IMR-90 (cell line): ENCODE data around the gene ENDOU. TPM values are rescaled to one million over a fixed set of nuclear protein-coding genes. Genes with fewer than 3 reads are reported as not detected.

Experiments used
- ATAC-seq: fragments of 200-7000 bp; cut with Tn5 transposase; 2 replicates; pipeline ENCODE4 v1.9.1; 2020; ENCODE audit warnings: low read depth, mild to moderate bottlenecking, moderate library complexity
- BruUV-seq: library from RNA; stranded (reverse); fragments of 400-500 nt; replicated peaks from 2 replicates; lab custom pipeline; 2021; lab: Mats Ljungman, UMichigan
- CTCF ChIA-PET: fragments of 300-600 bp; formaldehyde crosslinking; extraction: SDS; loops from one replicate; lab custom pipeline; 2021; ENCODE audit warnings: antibody characterized with exemption; lab: Yijun Ruan, JAX
- POLR2A ChIA-PET: fragments of 300-600 bp; sonication (Branson Sonifier 250); formaldehyde crosslinking; loops from one replicate; lab custom pipeline; 2022; ENCODE audit warnings: antibody characterized with exemption; ENCODE audit not compliant: unreplicated experiment; lab: Charles Lee
- DNase-seq: peaks from one replicate; pipeline ENCODE4 v3.0.0; 2013
- H2AFZ ChIP-seq: replicated peaks from 2 replicates; pipeline ENCODE3; 2013; ENCODE audit warnings: low read length, mild to moderate bottlenecking; ENCODE audit not compliant: poor library complexity
- H2AK5ac ChIP-seq: 2 replicates; pipeline ENCODE4 v1.6.1; 2013; ENCODE audit warnings: low read depth, low read length, inconsistent platforms
- H2AK9ac ChIP-seq: replicated peaks from 2 replicates; pipeline ENCODE3; 2013; ENCODE audit warnings: mild to moderate bottlenecking, low read depth, low read length, moderate library complexity; ENCODE audit not compliant: poor library complexity
- H2BK120ac ChIP-seq: 2 replicates; pipeline ENCODE4 v1.6.1; 2013; ENCODE audit warnings: low read depth, low read length, inconsistent platforms
- H2BK15ac ChIP-seq: 3 replicates; pipeline ENCODE4 v1.6.1; 2013; ENCODE audit warnings: low read depth, low read length, inconsistent platforms
- H2BK20ac ChIP-seq: 2 replicates; pipeline ENCODE4 v1.6.1; 2013; ENCODE audit warnings: low read depth, mild to moderate bottlenecking, inconsistent platforms, low read length, moderate library complexity
- H2BK5ac ChIP-seq: 2 replicates; pipeline ENCODE4 v1.6.1; 2013; ENCODE audit warnings: mild to moderate bottlenecking, low read depth, low read length, inconsistent platforms; ENCODE audit not compliant: poor library complexity, severe bottlenecking
- H3K14ac ChIP-seq: replicated peaks from 2 replicates; pipeline ENCODE4 v1.6.1; 2013; ENCODE audit warnings: low read depth, low read length, inconsistent platforms
- H3K18ac ChIP-seq: 2 replicates; pipeline ENCODE4 v1.6.1; 2013; ENCODE audit warnings: low read depth, low read length, control low read depth
- H3K23ac ChIP-seq: 2 replicates; pipeline ENCODE4 v1.6.1; 2013; ENCODE audit warnings: low read depth, low read length, inconsistent platforms
- H3K27ac ChIP-seq: 2 replicates; pipeline ENCODE4 v1.5.1; 2013; ENCODE audit warnings: mild to moderate bottlenecking, control low read depth, low read length; ENCODE audit not compliant: insufficient read depth
- H3K27me3 ChIP-seq: 2 replicates; pipeline ENCODE4 v1.6.1; 2013; ENCODE audit warnings: low read length; ENCODE audit not compliant: control insufficient read depth, insufficient read depth
- H3K36me3 ChIP-seq: 2 replicates; pipeline ENCODE4 v1.6.1; 2013; ENCODE audit warnings: low read length, mixed read lengths; ENCODE audit not compliant: control insufficient read depth, insufficient read depth
- H3K4ac ChIP-seq: 2 replicates; pipeline ENCODE4 v1.6.1; 2013; ENCODE audit warnings: low read depth, low read length, inconsistent platforms
- H3K4me1 ChIP-seq: 2 replicates; pipeline ENCODE4 v1.6.1; 2013; ENCODE audit warnings: low read length, mixed read lengths; ENCODE audit not compliant: control insufficient read depth, insufficient read depth
- H3K4me2 ChIP-seq: 2 replicates; pipeline ENCODE4 v1.6.1; 2013; ENCODE audit warnings: low read depth, mild to moderate bottlenecking, control low read depth, low read length, moderate library complexity
- H3K4me3 ChIP-seq: 2 replicates; pipeline ENCODE4 v1.5.1; 2013; ENCODE audit warnings: low read depth, mild to moderate bottlenecking, control low read depth, low read length, moderate library complexity; ENCODE audit not compliant: insufficient read depth
- H3K56ac ChIP-seq: 2 replicates; pipeline ENCODE4 v1.6.1; 2013; ENCODE audit warnings: low read length, inconsistent platforms; ENCODE audit not compliant: insufficient read depth; ENCODE audit errors: extremely low read depth
- H3K79me1 ChIP-seq, 2 experiments: 2 replicates each; pipeline ENCODE4 v1.6.1; 2013; ENCODE audit warnings: low read length in 2 of 2, inconsistent platforms in 1 of 2, low read depth in 1 of 2
- H3K9ac ChIP-seq: 2 replicates; pipeline ENCODE4 v1.6.1; 2013; ENCODE audit warnings: low read depth, low read length, control low read depth
- H3K9me1 ChIP-seq: 2 replicates; pipeline ENCODE4 v1.6.1; 2013; ENCODE audit warnings: low read length, inconsistent platforms; ENCODE audit not compliant: insufficient read depth
- H3K9me3 ChIP-seq: 2 replicates; pipeline ENCODE4 v1.6.1; 2013; ENCODE audit warnings: low read length; ENCODE audit not compliant: control insufficient read depth, insufficient read depth
- H4K20me1 ChIP-seq: 2 replicates; pipeline ENCODE4 v1.6.1; 2013; ENCODE audit warnings: low read length, inconsistent platforms; ENCODE audit not compliant: insufficient read depth
- H4K5ac ChIP-seq: 2 replicates; pipeline ENCODE4 v1.6.1; 2013; ENCODE audit warnings: mild to moderate bottlenecking, low read depth, low read length, control low read depth
- H4K8ac ChIP-seq, 2 experiments: 2 replicates each; pipeline ENCODE4 v1.6.1; 2013; ENCODE audit warnings: low read depth in 2 of 2, low read length in 2 of 2, control low read depth in 1 of 2, inconsistent platforms in 1 of 2
- H4K91ac ChIP-seq: 2 replicates; pipeline ENCODE4 v1.6.1; 2013; ENCODE audit warnings: low read depth, low read length, inconsistent platforms; ENCODE audit not compliant: insufficient read depth
- BHLHE40 ChIP-seq: fragments of 150-350 bp; IDR thresholded peaks from 2 replicates; pipeline ENCODE4 v1.6.1; 2016; ENCODE audit warnings: mild to moderate bottlenecking, low read depth, low read length
- CEBPB ChIP-seq: IDR thresholded peaks from 2 replicates; pipeline ENCODE4 v1.6.1; 2012; ENCODE audit warnings: low read depth, low read length, improper control_type of control experiment
- CHD1 ChIP-seq: IDR thresholded peaks from 2 replicates; pipeline ENCODE4 v1.6.1; 2012; ENCODE audit warnings: low read depth, low read length, improper control_type of control experiment
- FOS ChIP-seq: fragments of 150-350 bp; IDR thresholded peaks from 2 replicates; pipeline ENCODE4 v1.6.1; 2016; ENCODE audit warnings: low read depth, low read length
- MAFK ChIP-seq: IDR thresholded peaks from 2 replicates; pipeline ENCODE4 v1.6.1; 2012; ENCODE audit warnings: low read depth, low read length, improper control_type of control experiment
- MAZ ChIP-seq: IDR thresholded peaks from 2 replicates; pipeline ENCODE4 v1.6.1; 2012; ENCODE audit warnings: low read depth, mild to moderate bottlenecking, low read length, improper control_type of control experiment, moderate library complexity, borderline replicate concordance
- MXI1 ChIP-seq: IDR thresholded peaks from 2 replicates; pipeline ENCODE4 v1.6.1; 2012; ENCODE audit warnings: low read depth, mild to moderate bottlenecking, low read length, moderate library complexity, borderline replicate concordance
- NFE2L2 ChIP-seq: fragments of 150-350 bp; IDR thresholded peaks from 2 replicates; pipeline ENCODE4 v1.6.1; 2016; ENCODE audit warnings: low read depth, mild to moderate bottlenecking, low read length
- POLR2A ChIP-seq: IDR thresholded peaks from 2 replicates; pipeline ENCODE4 v1.6.1; 2012; ENCODE audit warnings: mild to moderate bottlenecking, low read depth, low read length
- RAD21 ChIP-seq: IDR thresholded peaks from 2 replicates; pipeline ENCODE4 v1.6.1; 2012; ENCODE audit warnings: low read length, improper control_type of control experiment
- RCOR1 ChIP-seq: IDR thresholded peaks from 2 replicates; pipeline ENCODE4 v1.6.1; 2012; ENCODE audit warnings: mild to moderate bottlenecking, low read length, improper control_type of control experiment; ENCODE audit not compliant: insufficient replicate concordance
- RFX5 ChIP-seq: IDR thresholded peaks from 2 replicates; pipeline ENCODE4 v1.8.0; 2012; ENCODE audit warnings: low read depth, mild to moderate bottlenecking, low read length, moderate library complexity
- SMC3 ChIP-seq: fragments of 150-350 bp; IDR thresholded peaks from 2 replicates; pipeline ENCODE4 v1.6.1; 2016; ENCODE audit warnings: low read depth, mild to moderate bottlenecking, antibody characterized with exemption, low read length, moderate library complexity
- WGBS, 2 experiments: methylation state at CpG; one replicate each; pipeline versions ENCODE4 v1.1.5 to v1.1.7; 2013; ENCODE audit warnings: missing lambda C conversion rate in 2 of 2; ENCODE audit not compliant: insufficient read length in 1 of 2; ENCODE audit errors: extremely low coverage in 2 of 2; 5-methylcytosine and 5-hydroxymethylcytosine counted together
- dilution Hi-C: fragments of 300-500 bp; cut with HindIII; formaldehyde crosslinking; loops from one replicate; pipeline ENCODE4 v1.14.3; 2018; ENCODE audit warnings: low sequenced_read_pairs; ENCODE audit not compliant: unreplicated experiment
- in situ Hi-C: fragments of 300-500 bp; cut with MboI; formaldehyde crosslinking; loops from 3 replicates; pipeline ENCODE4 v1.14.3; 2019; ENCODE audit warnings: low sequenced_read_pairs, inconsistent platforms, mixed read lengths
- intact Hi-C: fragments of 100-400 bp; cut with micrococcal nuclease; formaldehyde crosslinking; loops from 2 replicates; pipeline ENCODE4 v1.10.0; 2022
- polyA plus RNA-seq, 3 experiments: library from polyadenylated mRNA; depleted of rRNA; stranded (reverse); fragments of >200 nt; gene quantifications; 2 replicates each; pipeline ENCODE4 v1.2.3, GENCODE V29; 2012; ENCODE audit warnings: low replicate concordance in 1 of 3
- total RNA-seq: library from RNA; depleted of rRNA; stranded (reverse); fragments of >200 nt; gene quantifications from 2 replicates; pipeline ENCODE4 v1.2.3, GENCODE V29; 2012
- TF ChIP-seq, protein P1 (sequence below): conservative IDR thresholded peaks from 2 replicates; pipeline ENCODE4 v1.5.1; 2012; ENCODE audit warnings: mild to moderate bottlenecking, low read depth, low read length, improper control_type of control experiment
- TF ChIP-seq, protein P2 (sequence below): fragments of 150-350 bp; IDR thresholded peaks from 2 replicates; pipeline ENCODE4 v1.6.1; 2016; ENCODE audit warnings: low read depth, mild to moderate bottlenecking, low read length, moderate library complexity, borderline replicate concordance
- TF ChIP-seq, protein P3 (sequence below): fragments of 150-350 bp; IDR thresholded peaks from 2 replicates; pipeline ENCODE4 v1.6.1; 2017; ENCODE audit warnings: mild to moderate bottlenecking, antibody characterized with exemption, low read length, low read depth

The ENDOU gene
- total and polyA plus RNA-seq, 2 of the 4 experiments (the other 2 are of a cell fraction), result under 0.01 to 0.09 TPM

DNA sequence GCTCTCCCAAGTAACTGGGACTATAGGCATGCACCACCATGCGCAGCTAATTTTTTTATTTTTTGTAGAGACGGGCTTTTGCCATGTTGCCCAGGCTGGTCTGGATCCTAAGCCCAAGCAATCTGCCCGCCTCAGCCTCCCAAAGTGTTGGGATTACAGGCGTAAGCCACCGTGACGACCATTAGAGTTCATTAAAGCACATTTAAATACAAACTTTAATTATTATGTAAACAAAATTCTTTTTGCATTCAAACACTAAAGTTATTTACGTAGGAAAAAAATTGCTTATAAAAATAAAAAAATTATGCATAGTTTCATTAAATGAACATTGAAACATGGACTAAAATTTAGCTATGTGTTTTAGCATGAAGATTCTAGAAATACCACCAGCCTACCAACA, 26.7 kb downstream of the ENDOU start:
- POLR2A ChIA-PET, result no interaction called here
- no peak overlapping the region for H3K27ac ChIP-seq
- H3K9me1 ChIP-seq, result 0 out of 2 replicates have a peak, but pooled peaks cover 3% of the 10 kb centered on the region
- DNase-seq (no peak), ATAC-seq (no peak)
- no peak overlapping the region for H3K4me3 ChIP-seq
- no peaks in the 10 kb centered on the region for H4K20me1 ChIP-seq
- no peaks in the 10 kb centered on the region for H3K9me3 ChIP-seq
- TF ChIP-seq RAD21 (no peak), SMC3 (no peak), CEBPB (no peak), MAFK (no peak), CHD1 (no peak), RFX5 (no peak), BHLHE40 (no peak), MAZ (no peak), MXI1 (no peak), NFE2L2 (no peak), POLR2A (no peak), FOS (no peak), RCOR1 (no peak)
- TF ChIP-seq, protein P1, sequence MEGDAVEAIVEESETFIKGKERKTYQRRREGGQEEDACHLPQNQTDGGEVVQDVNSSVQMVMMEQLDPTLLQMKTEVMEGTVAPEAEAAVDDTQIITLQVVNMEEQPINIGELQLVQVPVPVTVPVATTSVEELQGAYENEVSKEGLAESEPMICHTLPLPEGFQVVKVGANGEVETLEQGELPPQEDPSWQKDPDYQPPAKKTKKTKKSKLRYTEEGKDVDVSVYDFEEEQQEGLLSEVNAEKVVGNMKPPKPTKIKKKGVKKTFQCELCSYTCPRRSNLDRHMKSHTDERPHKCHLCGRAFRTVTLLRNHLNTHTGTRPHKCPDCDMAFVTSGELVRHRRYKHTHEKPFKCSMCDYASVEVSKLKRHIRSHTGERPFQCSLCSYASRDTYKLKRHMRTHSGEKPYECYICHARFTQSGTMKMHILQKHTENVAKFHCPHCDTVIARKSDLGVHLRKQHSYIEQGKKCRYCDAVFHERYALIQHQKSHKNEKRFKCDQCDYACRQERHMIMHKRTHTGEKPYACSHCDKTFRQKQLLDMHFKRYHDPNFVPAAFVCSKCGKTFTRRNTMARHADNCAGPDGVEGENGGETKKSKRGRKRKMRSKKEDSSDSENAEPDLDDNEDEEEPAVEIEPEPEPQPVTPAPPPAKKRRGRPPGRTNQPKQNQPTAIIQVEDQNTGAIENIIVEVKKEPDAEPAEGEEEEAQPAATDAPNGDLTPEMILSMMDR, result no peak
- TF ChIP-seq, protein P2, sequence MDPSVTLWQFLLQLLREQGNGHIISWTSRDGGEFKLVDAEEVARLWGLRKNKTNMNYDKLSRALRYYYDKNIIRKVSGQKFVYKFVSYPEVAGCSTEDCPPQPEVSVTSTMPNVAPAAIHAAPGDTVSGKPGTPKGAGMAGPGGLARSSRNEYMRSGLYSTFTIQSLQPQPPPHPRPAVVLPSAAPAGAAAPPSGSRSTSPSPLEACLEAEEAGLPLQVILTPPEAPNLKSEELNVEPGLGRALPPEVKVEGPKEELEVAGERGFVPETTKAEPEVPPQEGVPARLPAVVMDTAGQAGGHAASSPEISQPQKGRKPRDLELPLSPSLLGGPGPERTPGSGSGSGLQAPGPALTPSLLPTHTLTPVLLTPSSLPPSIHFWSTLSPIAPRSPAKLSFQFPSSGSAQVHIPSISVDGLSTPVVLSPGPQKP, result no peak
- TF ChIP-seq, protein P3, sequence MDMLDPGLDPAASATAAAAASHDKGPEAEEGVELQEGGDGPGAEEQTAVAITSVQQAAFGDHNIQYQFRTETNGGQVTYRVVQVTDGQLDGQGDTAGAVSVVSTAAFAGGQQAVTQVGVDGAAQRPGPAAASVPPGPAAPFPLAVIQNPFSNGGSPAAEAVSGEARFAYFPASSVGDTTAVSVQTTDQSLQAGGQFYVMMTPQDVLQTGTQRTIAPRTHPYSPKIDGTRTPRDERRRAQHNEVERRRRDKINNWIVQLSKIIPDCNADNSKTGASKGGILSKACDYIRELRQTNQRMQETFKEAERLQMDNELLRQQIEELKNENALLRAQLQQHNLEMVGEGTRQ, result no peak
- WGBS, 2 experiments, result 100% methylated on average over 2 of the region's 7 CpGs; no CpG with 5 or more reads in 1 of the 2 experiments
- no peak overlapping the region for H3K4me2 ChIP-seq
- H2BK15ac ChIP-seq, result no peak overlapping the region
- in situ Hi-C loops (loop anchor here (25.0 kb wide), 1 partner anchor 1361 kb away; no protein-coding TSS in a partner anchor), intact Hi-C loops (no loop called here), dilution Hi-C loops (no loop called here)
- no peak overlapping the region for H2BK20ac ChIP-seq
- no peak overlapping the region for H4K91ac ChIP-seq
- CTCF ChIA-PET, result no interaction called here
- no peak overlapping the region for H3K4ac ChIP-seq
- H2AK5ac ChIP-seq, result no peak overlapping the region
- no peak overlapping the region for H3K14ac ChIP-seq
- H2AK9ac ChIP-seq, result no peak overlapping the region
- no peak overlapping the region for H2BK120ac ChIP-seq
- no peak overlapping the region for H3K23ac ChIP-seq
- no peak overlapping the region for H3K18ac ChIP-seq
- peaks cover 10 to 30% of the 10 kb centered on the region in 2 experiments; a peak in 3 of 4 replicates for H3K79me1 ChIP-seq
- H3K27me3 ChIP-seq, result no peaks in the 10 kb centered on the region
- H3K36me3 ChIP-seq, result peaks cover 8% of the 10 kb centered on the region
- H2AFZ ChIP-seq, result no peak overlapping the region
- H4K8ac ChIP-seq, result no peak overlapping the region
- H3K56ac ChIP-seq, result no peak overlapping the region
- BruUV-seq, result no TSS peak
- no peak overlapping the region for H3K9ac ChIP-seq
- H2BK5ac ChIP-seq, result no peak overlapping the region
- no peak overlapping the region for H4K5ac ChIP-seq
- no peaks in the 10 kb centered on the region for H3K4me1 ChIP-seq
